K562 (cell line): ENCODE data around the gene SLCO6A1.

ENCODE experiments used
- ARID1B ChIP-seq: fragments of 450-650 bp; IDR thresholded peaks from 2 replicates; pipeline ENCODE4 v1.6.1; 2016; ENCODE audit warnings: antibody characterized with exemption, mild to moderate bottlenecking, inconsistent platforms
- COPS2 ChIP-seq: fragments of 450-650 bp; conservative IDR thresholded peaks from 2 replicates; pipeline ENCODE4 v1.6.1; 2016; ENCODE audit warnings: mild to moderate bottlenecking, moderate library complexity
- FOXA1 ChIP-seq: fragments of 450-650 bp; IDR thresholded peaks from 2 replicates; pipeline ENCODE4 v1.6.1; 2016; ENCODE audit warnings: mild to moderate bottlenecking, borderline replicate concordance
- MAFF ChIP-seq: IDR thresholded peaks from 2 replicates; pipeline ENCODE4 v1.6.1; 2012; ENCODE audit warnings: low read length, improper control_type of control experiment
- ZZZ3 ChIP-seq: fragments of 450-650 bp; IDR thresholded peaks from 2 replicates; pipeline ENCODE4 v1.6.1; 2016; ENCODE audit warnings: antibody characterized with exemption, mild to moderate bottlenecking, moderate library complexity
- TF ChIP-seq, protein P1 (sequence below): fragments of 450-650 bp; IDR thresholded peaks from 2 replicates; pipeline ENCODE4 v1.6.1; 2016; ENCODE audit warnings: low read depth
- TF ChIP-seq, protein P2 (sequence below), 2 experiments: fragments of 450-650 bp in 1 of 2; sonication (generic) in 1 of 2; formaldehyde crosslinking; conservative IDR thresholded peaks; 2 replicates each; pipeline versions ENCODE4 v1.4.0 to v1.8.1; 2020 to 2022; ENCODE audit warnings: mild to moderate bottlenecking in 1 of 2, missing genetic modification reagents in 1 of 2
- TF ChIP-seq, protein P3 (sequence below), 3 experiments: IDR thresholded peaks in 2 of 3; conservative IDR thresholded peaks in 1 of 3; 2 replicates each; pipeline ENCODE4 v1.5.1; 2011 to 2012; ENCODE audit warnings: low read length in 3 of 3, mild to moderate bottlenecking in 3 of 3, control low read depth in 2 of 3, improper control_type of control experiment in 1 of 3, inconsistent platforms in 1 of 3, low read depth in 1 of 3, mixed read lengths in 1 of 3, moderate library complexity in 1 of 3; ENCODE audit not compliant: insufficient read depth in 2 of 3

DNA sequence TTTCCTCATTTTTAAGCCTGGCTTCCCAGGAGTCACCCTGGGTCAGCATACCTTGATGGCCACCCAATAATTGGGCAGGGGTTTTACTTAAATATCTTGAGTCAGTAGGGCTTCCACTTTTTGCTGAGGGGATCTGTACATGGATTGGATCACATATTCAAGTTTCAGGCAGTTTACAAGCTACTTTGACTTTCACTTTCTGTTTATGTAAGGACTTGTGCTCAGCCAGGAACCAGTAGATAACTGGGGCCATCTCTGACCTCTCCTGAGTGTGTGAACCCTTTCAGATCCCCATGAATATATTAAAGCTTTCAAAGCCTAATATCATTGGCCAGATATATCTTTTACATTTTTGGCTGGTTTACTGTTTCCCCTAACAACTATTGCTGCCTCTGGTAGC is 45.1 kb downstream of the SLCO6A1 start:
- TF ChIP-seq COPS2 (no peak), ARID1B (no peak), ZZZ3 (no peak), FOXA1 (no peak), MAFF (no peak)
- TF ChIP-seq, protein P1, sequence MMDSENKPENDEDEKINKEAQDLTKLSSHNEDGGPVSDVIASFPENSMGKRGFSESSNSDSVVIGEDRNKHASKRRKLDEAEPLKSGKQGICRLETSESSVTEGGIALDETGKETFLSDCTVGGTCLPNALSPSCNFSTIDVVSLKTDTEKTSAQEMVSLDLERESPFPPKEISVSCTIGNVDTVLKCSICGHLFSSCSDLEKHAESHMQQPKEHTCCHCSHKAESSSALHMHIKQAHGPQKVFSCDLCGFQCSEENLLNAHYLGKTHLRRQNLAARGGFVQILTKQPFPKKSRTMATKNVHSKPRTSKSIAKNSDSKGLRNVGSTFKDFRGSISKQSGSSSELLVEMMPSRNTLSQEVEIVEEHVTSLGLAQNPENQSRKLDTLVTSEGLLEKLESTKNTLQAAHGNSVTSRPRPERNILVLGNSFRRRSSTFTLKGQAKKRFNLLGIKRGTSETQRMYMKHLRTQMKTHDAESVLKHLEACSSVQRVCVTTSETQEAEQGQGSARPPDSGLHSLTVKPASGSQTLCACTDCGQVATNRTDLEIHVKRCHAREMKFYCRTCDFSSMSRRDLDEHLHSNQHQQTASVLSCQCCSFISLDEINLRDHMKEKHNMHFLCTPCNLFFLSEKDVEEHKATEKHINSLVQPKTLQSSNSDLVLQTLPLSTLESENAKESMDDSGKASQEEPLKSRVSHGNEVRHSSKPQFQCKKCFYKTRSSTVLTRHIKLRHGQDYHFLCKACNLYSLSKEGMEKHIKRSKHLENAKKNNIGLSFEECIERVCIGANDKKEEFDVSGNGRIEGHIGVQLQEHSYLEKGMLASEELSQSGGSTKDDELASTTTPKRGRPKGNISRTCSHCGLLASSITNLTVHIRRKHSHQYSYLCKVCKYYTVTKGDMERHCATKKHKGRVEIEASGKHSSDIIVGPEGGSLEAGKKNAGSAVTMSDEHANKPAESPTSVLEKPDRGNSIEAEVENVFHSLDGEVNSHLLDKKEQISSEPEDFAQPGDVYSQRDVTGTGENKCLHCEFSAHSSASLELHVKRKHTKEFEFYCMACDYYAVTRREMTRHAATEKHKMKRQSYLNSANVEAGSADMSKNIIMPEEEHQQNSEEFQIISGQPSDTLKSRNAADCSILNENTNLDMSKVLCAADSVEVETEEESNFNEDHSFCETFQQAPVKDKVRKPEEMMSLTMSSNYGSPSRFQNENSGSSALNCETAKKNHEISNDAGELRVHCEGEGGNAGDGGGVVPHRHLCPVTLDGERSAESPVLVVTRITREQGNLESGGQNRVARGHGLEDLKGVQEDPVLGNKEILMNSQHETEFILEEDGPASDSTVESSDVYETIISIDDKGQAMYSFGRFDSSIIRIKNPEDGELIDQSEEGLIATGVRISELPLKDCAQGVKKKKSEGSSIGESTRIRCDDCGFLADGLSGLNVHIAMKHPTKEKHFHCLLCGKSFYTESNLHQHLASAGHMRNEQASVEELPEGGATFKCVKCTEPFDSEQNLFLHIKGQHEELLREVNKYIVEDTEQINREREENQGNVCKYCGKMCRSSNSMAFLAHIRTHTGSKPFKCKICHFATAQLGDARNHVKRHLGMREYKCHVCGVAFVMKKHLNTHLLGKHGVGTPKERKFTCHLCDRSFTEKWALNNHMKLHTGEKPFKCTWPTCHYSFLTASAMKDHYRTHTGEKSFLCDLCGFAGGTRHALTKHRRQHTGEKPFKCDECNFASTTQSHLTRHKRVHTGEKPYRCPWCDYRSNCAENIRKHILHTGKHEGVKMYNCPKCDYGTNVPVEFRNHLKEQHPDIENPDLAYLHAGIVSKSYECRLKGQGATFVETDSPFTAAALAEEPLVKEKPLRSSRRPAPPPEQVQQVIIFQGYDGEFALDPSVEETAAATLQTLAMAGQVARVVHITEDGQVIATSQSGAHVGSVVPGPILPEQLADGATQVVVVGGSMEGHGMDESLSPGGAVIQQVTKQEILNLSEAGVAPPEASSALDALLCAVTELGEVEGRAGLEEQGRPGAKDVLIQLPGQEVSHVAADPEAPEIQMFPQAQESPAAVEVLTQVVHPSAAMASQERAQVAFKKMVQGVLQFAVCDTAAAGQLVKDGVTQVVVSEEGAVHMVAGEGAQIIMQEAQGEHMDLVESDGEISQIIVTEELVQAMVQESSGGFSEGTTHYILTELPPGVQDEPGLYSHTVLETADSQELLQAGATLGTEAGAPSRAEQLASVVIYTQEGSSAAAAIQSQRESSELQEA: no peak
- TF ChIP-seq, protein P2, sequence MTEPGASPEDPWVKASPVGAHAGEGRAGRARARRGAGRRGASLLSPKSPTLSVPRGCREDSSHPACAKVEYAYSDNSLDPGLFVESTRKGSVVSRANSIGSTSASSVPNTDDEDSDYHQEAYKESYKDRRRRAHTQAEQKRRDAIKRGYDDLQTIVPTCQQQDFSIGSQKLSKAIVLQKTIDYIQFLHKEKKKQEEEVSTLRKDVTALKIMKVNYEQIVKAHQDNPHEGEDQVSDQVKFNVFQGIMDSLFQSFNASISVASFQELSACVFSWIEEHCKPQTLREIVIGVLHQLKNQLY (CRISPR knock-in tag; conservative IDR thresholded peaks at IDR 0.05): no peak
- TF ChIP-seq, protein P3, sequence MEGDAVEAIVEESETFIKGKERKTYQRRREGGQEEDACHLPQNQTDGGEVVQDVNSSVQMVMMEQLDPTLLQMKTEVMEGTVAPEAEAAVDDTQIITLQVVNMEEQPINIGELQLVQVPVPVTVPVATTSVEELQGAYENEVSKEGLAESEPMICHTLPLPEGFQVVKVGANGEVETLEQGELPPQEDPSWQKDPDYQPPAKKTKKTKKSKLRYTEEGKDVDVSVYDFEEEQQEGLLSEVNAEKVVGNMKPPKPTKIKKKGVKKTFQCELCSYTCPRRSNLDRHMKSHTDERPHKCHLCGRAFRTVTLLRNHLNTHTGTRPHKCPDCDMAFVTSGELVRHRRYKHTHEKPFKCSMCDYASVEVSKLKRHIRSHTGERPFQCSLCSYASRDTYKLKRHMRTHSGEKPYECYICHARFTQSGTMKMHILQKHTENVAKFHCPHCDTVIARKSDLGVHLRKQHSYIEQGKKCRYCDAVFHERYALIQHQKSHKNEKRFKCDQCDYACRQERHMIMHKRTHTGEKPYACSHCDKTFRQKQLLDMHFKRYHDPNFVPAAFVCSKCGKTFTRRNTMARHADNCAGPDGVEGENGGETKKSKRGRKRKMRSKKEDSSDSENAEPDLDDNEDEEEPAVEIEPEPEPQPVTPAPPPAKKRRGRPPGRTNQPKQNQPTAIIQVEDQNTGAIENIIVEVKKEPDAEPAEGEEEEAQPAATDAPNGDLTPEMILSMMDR (IDR thresholded peaks at IDR 0.05 in 2 of 3, conservative IDR thresholded peaks at IDR 0.05 in 1 of 3; ENCODE audit: insufficient read depth in 2 of 3, low read depth in 1 of 3, low read length in 3 of 3): no peak
